HK-2 (cell line): ENCODE measurements around the gene PPP1R1B.
A peak's percentile ranks its signal among the peaks of the same experiment; 100 is the strongest.

Experiments
- DNase-seq: peaks from one replicate; pipeline ENCODE4 v3.0.0-alpha.2; 2018; ENCODE audit not compliant: unreplicated experiment

The PPP1R1B gene

GRCh38 chr17:39667262-39667944 is 40.7 kb downstream of the PPP1R1B start:
- no peak for DNase-seq

- DNase-seq: peak; percentile 66
Observed at GRCh38 chr17:39667945-39668924, 41.5 kb downstream of the PPP1R1B start, which contains the start of gene PNMT. Gene PNMT, plus strand, starts transcription at chr17:39668453. Its CDS starts 23 bp downstream, at chr17:39668476.

GRCh38 chr17:39669897-39670735 is 43.4 kb downstream of the PPP1R1B start:
- DNase-seq: no peak

GRCh38 chr17:39670746-39671145 is 44.0 kb downstream of the PPP1R1B start:
- no peak for DNase-seq

- no peak for DNase-seq
Observed at GRCh38 chr17:39671651-39672521, 45.1 kb downstream of the PPP1R1B start.

- no peak for DNase-seq
Observed at GRCh38 chr17:39672522-39673334, 46.0 kb downstream of the PPP1R1B start.

- no peak for DNase-seq
Observed at GRCh38 chr17:39673335-39674081, 46.8 kb downstream of the PPP1R1B start.

GRCh38 chr17:39674179-39674578 is 47.4 kb downstream of the PPP1R1B start:
- no peak for DNase-seq

GRCh38 chr17:39674702-39675389 is 48.1 kb downstream of the PPP1R1B start:
- peak; percentile 33 for DNase-seq

GRCh38 chr17:39675390-39676082 is 48.8 kb downstream of the PPP1R1B start:
- DNase-seq: no peak

- peak; percentile 61 for DNase-seq
Observed at GRCh38 chr17:39676198-39676819, 49.6 kb downstream of the PPP1R1B start.

GRCh38 chr17:39677072-39677471 is 50.3 kb downstream of the PPP1R1B start:
- no peak for DNase-seq

GRCh38 chr17:39677542-39678339 is 51.0 kb downstream of the PPP1R1B start:
- DNase-seq: no peak

- no peak for DNase-seq
Observed at GRCh38 chr17:39678340-39679116, 51.8 kb downstream of the PPP1R1B start.

GRCh38 chr17:39679521-39680192 is 52.9 kb downstream of the PPP1R1B start:
- no peak for DNase-seq
